Bone marrow (tissue), 2 donors: Measurements from ENCODE around the gene LRRTM4.
"Not testable (repeated sequence)": the region's sequence is repeated elsewhere in the genome, so short reads cannot be mapped to it uniquely, and the experiment has no call there.

Experiments
- DNase-seq, 2 donors: peaks; one replicate each; lab custom pipeline; 2025; lab: John Stamatoyannopoulos, UW

Gene LRRTM4

DNA sequence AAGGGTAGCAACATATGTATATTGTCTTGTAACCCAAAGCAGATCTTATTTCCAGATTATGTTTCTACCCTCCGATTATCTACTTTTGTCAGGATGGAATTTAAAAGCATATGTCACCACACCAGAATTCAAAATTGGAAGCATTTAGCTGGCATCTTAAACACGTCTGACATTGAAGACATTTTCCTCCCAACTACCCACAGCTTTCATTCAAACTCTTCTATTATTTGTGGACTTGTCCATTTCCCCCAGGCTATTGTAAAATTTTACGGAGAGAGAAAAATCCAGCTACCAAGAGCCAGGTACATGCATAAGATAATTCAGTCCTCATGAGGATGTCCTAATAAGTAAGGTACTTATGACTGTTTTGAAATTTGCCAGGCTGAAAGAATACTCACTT is 659.3 kb downstream of the LRRTM4 start:
- DNase-seq, result no peak

GRCh38 chr2:76861708-76862107 is 660.5 kb downstream of the LRRTM4 start:
- no peak for DNase-seq

GRCh38 chr2:76851000-76851399 is 671.2 kb downstream of the LRRTM4 start:
- no peak for DNase-seq

DNA sequence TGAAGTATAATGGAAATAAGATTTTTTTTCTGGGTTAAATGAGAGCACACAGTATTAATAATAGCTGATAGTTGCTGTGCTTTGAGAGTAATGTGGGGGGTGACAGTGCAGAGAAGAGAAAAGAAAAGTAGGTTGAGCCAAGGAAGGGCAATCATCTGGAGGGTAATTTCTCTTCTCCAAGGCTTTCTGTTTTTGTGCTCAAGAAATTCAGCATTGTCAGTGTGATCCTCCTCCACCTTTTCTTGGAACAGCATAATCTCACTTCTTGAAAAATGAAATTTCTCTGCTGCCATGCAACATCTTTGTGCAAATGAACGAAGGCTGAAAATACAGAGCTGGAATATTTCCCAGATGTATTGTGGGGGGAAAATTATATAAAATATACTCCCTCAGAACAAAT is 673.1 kb downstream of the LRRTM4 start:
- no peak for DNase-seq

DNA sequence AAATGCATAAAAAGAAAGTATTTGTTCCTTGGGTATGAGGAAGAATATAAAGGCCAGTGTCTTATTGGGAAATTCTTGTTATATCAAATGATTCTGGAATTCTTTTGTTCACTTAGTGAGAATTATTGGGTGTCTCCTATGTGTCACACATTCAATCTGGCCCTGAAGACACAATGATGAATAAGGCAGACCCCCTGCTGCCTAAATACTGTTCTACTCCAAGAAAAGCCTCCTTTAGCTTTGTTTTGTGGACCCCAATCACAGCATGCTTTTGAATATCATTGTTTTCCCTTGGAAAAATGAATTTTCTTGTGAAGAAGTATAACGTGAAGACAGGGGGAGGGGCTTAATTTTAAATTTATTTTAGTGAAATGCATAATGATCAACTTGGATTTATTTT is 682.4 kb downstream of the LRRTM4 start:
- DNase-seq, result no peak

- no peak for DNase-seq
Observed at GRCh38 chr2:76829374-76830234, 692.6 kb downstream of the LRRTM4 start.

- DNase-seq, result no peak
Observed at GRCh38 chr2:76826691-76827090, 695.5 kb downstream of the LRRTM4 start.

DNA sequence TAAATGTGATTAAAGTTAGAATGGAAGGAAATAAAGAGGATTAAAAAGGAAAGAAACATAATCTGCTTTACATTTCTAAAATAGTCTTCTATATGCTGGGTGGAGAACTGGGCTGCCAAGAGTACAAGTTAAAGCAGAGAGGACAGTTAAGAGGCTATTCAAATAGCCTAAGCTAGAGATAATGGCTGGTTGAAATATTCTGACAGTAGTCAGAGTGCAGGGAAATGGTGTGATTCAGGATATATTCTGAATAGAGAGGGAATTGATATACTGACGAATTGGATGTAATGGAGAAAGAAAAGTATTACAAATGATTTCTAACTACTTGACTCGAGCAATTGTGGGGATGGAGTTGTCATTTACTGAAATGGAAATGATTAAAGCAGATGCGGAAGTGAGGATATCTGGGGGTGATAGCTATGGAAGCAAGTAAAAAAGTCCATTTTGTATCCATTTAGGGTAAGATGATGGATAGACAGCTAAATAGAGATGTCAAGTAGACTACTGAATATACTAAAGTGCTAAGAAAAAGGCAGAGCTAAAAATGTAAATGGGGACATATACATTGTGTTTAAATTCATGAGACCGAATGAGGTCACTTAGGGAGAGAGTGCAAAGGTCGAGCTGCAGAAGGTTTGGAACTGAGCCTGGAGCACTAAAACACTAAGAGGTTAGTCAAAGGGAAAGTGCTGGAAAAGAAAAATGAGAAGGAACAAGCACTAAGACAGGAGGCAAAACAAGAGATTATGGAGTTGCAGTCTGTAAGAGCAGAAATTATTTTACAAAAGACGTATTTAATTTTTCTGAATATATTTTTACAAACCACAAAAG is 696.8 kb downstream of the LRRTM4 start:
- DNase-seq, result no peak

- no peak for DNase-seq
Observed at GRCh38 chr2:76821731-76822130, 700.4 kb downstream of the LRRTM4 start.

DNA sequence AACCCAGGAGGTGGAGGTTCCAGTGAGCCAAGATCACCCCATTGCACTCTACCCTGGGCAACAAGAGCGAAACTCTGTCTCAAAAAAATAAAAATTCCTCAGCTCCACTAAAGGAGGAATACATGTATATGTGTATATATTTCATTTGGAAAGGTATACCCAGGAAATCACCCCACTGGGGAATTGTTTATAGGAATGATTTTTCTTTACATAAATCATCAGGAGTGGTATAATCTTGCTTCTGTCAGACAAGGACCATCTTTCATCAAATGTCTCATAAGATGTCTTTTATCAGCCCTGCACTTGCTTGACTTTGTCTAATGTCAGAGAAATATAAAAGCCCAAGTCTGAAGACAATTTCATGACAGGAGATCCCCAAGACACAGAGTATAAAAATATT is 709.1 kb downstream of the LRRTM4 start:
- no peak for DNase-seq

GRCh38 chr2:76812156-76812555 is 710.0 kb downstream of the LRRTM4 start:
- no peak for DNase-seq

GRCh38 chr2:76809136-76809535 is 713.0 kb downstream of the LRRTM4 start:
- DNase-seq, result no peak

- no peak for DNase-seq
Observed at GRCh38 chr2:76808732-76809131, 713.4 kb downstream of the LRRTM4 start.

DNA sequence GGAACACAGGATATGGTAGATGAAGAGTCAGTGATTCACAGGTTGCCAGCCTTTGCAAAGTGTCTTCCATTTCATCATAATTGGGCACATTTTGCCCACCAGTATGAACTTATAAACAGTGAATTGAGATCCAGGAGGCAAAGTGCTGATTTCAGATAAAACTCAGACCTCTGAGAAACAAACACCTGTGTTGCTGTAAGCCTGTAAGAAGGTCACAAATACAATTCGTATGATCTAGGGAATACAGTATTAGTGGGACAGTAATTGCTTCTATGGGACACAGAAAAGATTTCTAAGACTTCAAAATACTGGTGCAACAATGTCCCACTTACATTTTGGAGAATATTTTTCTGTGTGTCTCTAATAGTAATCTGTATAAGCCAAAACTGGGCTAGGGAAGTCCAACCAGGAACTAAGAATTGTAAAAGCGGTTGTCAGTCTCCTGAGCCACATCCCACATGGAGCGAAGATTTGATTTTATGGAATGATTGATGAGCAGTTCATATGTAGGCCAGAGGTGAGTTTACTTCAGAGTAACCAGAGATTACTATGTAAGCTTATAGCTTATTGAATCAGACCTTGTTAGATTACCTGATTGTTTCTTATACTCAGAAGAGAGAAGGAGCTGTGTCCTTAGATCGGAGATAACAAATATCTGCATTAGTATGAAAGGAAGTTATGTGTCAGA is 728.4 kb downstream of the LRRTM4 start:
- no peak for DNase-seq

GRCh38 chr2:76781313-76781712 is 740.9 kb downstream of the LRRTM4 start:
- not testable (repeated sequence) for DNase-seq

DNA sequence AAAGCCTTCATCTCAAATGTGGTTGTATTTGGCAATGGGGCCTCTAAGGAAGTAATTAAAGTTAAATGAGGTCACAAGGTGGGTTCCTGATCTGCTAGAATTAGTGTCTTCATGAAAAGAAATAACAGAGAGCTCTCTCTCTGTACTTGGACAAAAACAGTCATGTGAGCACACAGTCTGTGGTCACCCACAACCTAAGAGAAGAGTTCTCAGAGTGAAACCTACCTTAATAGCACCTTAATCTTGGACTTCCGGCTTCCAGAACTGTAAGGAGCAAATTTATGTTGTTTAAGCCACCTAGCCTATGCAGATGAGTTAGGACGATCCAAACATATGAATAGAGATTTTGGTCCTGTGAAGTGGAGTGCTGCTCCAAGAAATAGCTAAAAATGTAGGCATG is 758.9 kb downstream of the LRRTM4 start:
- no peak for DNase-seq

GRCh38 chr2:76760367-76760704 is 761.8 kb downstream of the LRRTM4 start:
- no peak for DNase-seq

DNA sequence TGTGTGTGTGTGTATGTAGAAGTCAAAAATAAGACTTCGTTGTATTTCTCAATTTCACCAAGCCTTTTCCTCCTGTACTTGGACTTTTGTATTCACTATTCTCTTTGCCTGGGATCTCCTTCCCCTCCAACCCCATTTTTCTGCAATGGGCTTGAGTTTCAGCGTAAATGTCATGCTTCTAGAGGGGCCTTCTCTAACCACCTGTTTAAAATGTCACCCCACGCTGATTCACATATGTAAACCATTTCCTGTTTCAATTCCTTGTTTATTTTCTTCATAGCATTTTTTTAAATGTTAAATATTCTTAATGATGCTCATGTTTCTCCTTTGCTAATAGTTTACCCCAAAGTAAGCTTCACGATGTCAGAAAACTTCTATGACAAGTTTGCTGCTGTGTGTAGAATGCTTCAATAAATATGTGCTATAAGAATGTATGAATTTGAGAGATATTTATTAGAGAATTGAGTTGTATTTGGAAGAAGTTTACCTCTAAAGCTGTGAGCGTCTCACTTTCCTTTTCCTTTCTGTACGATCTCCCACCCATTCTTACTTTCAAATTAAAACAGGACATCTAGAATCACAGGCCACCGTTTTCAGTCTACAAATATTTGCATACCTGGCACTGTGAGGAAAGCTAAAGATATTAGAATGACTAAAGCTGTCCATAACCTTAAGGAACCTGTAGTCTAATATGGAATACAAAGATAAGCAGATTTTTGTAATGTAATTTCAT is 762.4 kb downstream of the LRRTM4 start:
- DNase-seq, result no peak

DNA sequence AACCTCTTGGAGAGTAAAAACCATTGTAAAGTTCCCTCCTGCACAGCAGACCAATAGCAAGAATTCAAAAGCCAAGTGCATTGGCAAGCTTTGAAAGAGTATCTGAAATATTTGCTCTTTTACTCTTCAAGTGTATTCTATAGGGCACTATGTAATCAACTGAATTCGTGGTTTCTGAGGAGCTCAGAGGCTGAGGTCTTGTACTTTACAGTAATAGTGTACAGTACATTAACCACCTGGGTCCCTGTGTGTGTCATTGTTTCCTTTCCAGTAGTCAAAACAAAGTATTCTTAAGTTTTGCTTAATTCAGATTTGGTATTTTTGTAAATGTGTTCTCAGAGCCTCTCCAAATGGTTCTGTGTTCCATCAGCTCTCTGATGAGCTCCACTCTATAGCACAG is 769.7 kb downstream of the LRRTM4 start:
- no peak for DNase-seq

GRCh38 chr2:76749858-76750257 is 772.3 kb downstream of the LRRTM4 start:
- DNase-seq, result no peak

DNA sequence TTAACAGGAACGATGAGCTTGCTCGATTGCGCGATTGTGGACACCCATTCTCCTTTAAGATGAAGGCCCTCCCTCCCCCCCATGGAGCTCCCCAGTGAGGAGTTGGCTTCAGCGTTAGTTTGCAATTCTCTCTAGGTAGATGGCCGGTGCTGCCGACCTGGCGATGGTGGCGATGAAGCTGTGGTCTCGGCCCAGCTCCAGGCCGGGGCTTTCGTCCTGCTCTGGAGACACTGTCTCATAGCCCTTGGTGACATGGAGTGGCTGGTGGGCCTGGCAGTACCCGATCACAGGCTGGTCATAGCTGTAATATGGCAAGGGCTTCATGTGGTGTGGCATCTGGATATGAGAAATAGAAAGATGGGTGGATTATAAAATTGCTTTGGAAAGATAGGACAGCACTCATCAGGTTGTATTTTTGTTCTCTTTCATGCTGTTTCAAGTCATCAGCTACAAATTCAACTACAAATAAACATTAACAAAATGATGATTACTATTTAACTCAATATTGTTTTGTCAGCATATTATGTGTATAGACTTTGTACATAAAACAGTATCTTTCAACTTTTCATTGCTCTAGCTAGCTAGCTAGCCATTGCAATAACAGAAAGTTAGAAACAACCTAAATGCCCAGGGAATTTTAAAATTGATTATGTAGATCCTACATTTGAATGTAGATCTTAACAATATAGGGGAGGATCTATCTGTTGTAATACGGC is 773.4 kb downstream of the LRRTM4 start:
- DNase-seq, result no peak
